HepG2 (cell line): ENCODE data around the gene SLC2A8. TPM values are rescaled to one million over a fixed set of nuclear protein-coding genes. Genes with fewer than 3 reads are reported as not detected.

Source experiments
- ARHGAP35 ChIP-seq: sonication (generic); formaldehyde crosslinking; IDR thresholded peaks from 2 replicates; pipeline ENCODE4 v1.9.0; 2022; ENCODE audit warnings: mild to moderate bottlenecking, inconsistent platforms, moderate library complexity, missing genetic modification reagents, borderline replicate concordance
- DBP ChIP-seq: sonication (generic); formaldehyde crosslinking; IDR thresholded peaks from 2 replicates; pipeline ENCODE4 v1.4.0; 2020; ENCODE audit warnings: missing genetic modification reagents; ENCODE audit errors: not compliant biosample characterization
- IRF9 ChIP-seq: sonication (generic); formaldehyde crosslinking; IDR thresholded peaks from 2 replicates; pipeline ENCODE4 v1.8.0; 2022; ENCODE audit warnings: missing genetic modification reagents, mild to moderate bottlenecking, borderline replicate concordance
- KAT8 ChIP-seq: IDR thresholded peaks from 2 replicates; pipeline ENCODE4 v1.6.1; 2016; ENCODE audit warnings: missing genetic modification reagents, missing compliant biosample characterization
- YEATS4 ChIP-seq: sonication (generic); formaldehyde crosslinking; IDR thresholded peaks from 2 replicates; pipeline ENCODE4 v1.4.0; 2020; ENCODE audit warnings: missing genetic modification reagents, borderline replicate concordance
- ZBTB40 ChIP-seq, 2 experiments: fragments of 450-650 bp in 1 of 2; sonication (generic) in 1 of 2; formaldehyde crosslinking in 1 of 2; IDR thresholded peaks; 2 replicates each; pipeline versions ENCODE4 v1.6.1 to v1.8.0; 2016 to 2022; ENCODE audit warnings: antibody characterized with exemption in 1 of 2, mild to moderate bottlenecking in 1 of 2, missing genetic modification reagents in 1 of 2
- ZC3H13 ChIP-seq: sonication (generic); formaldehyde crosslinking; IDR thresholded peaks from 2 replicates; pipeline ENCODE4 v1.8.1; 2023; ENCODE audit warnings: mild to moderate bottlenecking, missing genetic modification reagents, moderate library complexity
- ZIK1 ChIP-seq: sonication (generic); formaldehyde crosslinking; IDR thresholded peaks from 2 replicates; pipeline ENCODE4 v1.5.0; 2020; ENCODE audit warnings: mild to moderate bottlenecking, low read depth, missing genetic modification reagents, borderline replicate concordance
- ZKSCAN8 ChIP-seq: IDR thresholded peaks from 2 replicates; pipeline ENCODE4 v1.6.1; 2016; ENCODE audit warnings: borderline replicate concordance, missing genetic modification reagents, missing compliant biosample characterization
- ZNF180 ChIP-seq: sonication (generic); formaldehyde crosslinking; IDR thresholded peaks from 2 replicates; pipeline ENCODE4 v1.4.0; 2020; ENCODE audit warnings: low read depth, missing genetic modification reagents, borderline replicate concordance
- ZNF274 ChIP-seq: sonication (generic); formaldehyde crosslinking; IDR thresholded peaks from 2 replicates; pipeline ENCODE4 v1.5.1; 2020; ENCODE audit warnings: mild to moderate bottlenecking, missing genetic modification reagents
- ZNF350 ChIP-seq: sonication (generic); formaldehyde crosslinking; IDR thresholded peaks from 2 replicates; pipeline ENCODE4 v1.4.0; 2020; ENCODE audit warnings: mild to moderate bottlenecking, low read depth, missing genetic modification reagents, borderline replicate concordance
- ZNF605 ChIP-seq: sonication (generic); formaldehyde crosslinking; IDR thresholded peaks from 2 replicates; pipeline ENCODE4 v1.8.0; 2022; ENCODE audit warnings: mild to moderate bottlenecking, missing genetic modification reagents
- ZNF766 ChIP-seq: sonication (generic); formaldehyde crosslinking; IDR thresholded peaks from 2 replicates; pipeline ENCODE4 v1.5.0; 2020; ENCODE audit warnings: missing genetic modification reagents, borderline replicate concordance
- ZNF792 ChIP-seq: IDR thresholded peaks from 2 replicates; pipeline ENCODE4 v1.6.1; 2016
- ZSCAN25 ChIP-seq: sonication (generic); formaldehyde crosslinking; IDR thresholded peaks from 2 replicates; pipeline ENCODE4 v1.8.0; 2022; ENCODE audit warnings: mild to moderate bottlenecking, missing genetic modification reagents
- polyA plus RNA-seq, 8 experiments: library from polyadenylated mRNA; depleted of rRNA in 3 of 8; stranded (reverse) in 7 of 8; unstranded in 1 of 8; fragments of >200 nt; fragmentation: Illumina TruSeq in 4 of 8; extraction: Trizol in 4 of 8; gene quantifications; 2 replicates each; pipeline versions ENCODE4 v1.2.1 to v1.2.3, GENCODE V29; 2011 to 2016; ENCODE audit warnings: low read depth in 4 of 8, missing spikeins in 1 of 8, mixed read lengths in 1 of 8; ENCODE audit not compliant: insufficient read depth in 1 of 8
- total RNA-seq, 5 experiments: library from RNA; depleted of rRNA; stranded (reverse); fragments of >200 nt; fragmentation: Illumina TruSeq; extraction: Trizol; gene quantifications; 2 replicates each; pipeline ENCODE4 v1.2.3, GENCODE V29; 2016; ENCODE audit warnings: low read depth in 1 of 5
- TF ChIP-seq, protein P1 (sequence below): sonication (generic); formaldehyde crosslinking; IDR thresholded peaks from 2 replicates; pipeline ENCODE4 v1.5.1; 2020; ENCODE audit warnings: mild to moderate bottlenecking, moderate library complexity, missing genetic modification reagents

Gene SLC2A8
- total and polyA plus RNA-seq, 2 of the 13 experiments (the other 11 are each of a cell fraction or from before 2014, with no cell fraction given), result 22.6 to 48.6 TPM

- peak; percentile 10; the same call in 1 of the 2 replicates for TF ChIP-seq YEATS4 (CRISPR knock-in tag)
- no peak for TF ChIP-seq ZNF274
- TF ChIP-seq ZBTB40 (IDR thresholded peaks at IDR 0.05), result no peak
- TF ChIP-seq ZBTB40 (CRISPR knock-in tag; IDR thresholded peaks at IDR 0.05), result peak; percentile 71; the same call in 1 of the 2 replicates
- TF ChIP-seq ARHGAP35 (CRISPR knock-in tag), result no peak
- peak; percentile 77 for TF ChIP-seq ZNF350
- no peak for TF ChIP-seq ZNF180 (CRISPR knock-in tag)
- TF ChIP-seq IRF9 (CRISPR knock-in tag), result no peak
- peak; percentile 87 for TF ChIP-seq KAT8
- no peak for TF ChIP-seq ZIK1 (CRISPR knock-in tag)
- TF ChIP-seq DBP, result no peak
- TF ChIP-seq ZNF766 (CRISPR knock-in tag), result no peak
- no peak for TF ChIP-seq ZC3H13 (CRISPR knock-in tag)
- TF ChIP-seq, protein P1, sequence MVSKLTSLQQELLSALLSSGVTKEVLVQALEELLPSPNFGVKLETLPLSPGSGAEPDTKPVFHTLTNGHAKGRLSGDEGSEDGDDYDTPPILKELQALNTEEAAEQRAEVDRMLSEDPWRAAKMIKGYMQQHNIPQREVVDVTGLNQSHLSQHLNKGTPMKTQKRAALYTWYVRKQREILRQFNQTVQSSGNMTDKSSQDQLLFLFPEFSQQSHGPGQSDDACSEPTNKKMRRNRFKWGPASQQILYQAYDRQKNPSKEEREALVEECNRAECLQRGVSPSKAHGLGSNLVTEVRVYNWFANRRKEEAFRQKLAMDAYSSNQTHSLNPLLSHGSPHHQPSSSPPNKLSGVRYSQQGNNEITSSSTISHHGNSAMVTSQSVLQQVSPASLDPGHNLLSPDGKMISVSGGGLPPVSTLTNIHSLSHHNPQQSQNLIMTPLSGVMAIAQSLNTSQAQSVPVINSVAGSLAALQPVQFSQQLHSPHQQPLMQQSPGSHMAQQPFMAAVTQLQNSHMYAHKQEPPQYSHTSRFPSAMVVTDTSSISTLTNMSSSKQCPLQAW, result peak; percentile 71
- peak; percentile 64; the same call in 1 of the 2 replicates for TF ChIP-seq ZKSCAN8 (CRISPR knock-in tag)
- TF ChIP-seq ZSCAN25, result peak; percentile 22; the same call in 1 of the 2 replicates
- no peak for TF ChIP-seq ZNF605
- peak; percentile 19; the same call in 1 of the 2 replicates for TF ChIP-seq ZNF792 (CRISPR knock-in tag)
Observed at GRCh38 chr9:127390563-127390962, 6.4 kb upstream of the SLC2A8 start (continued).
